Measurements from ENCODE around the gene CEACAM16.

CEACAM16 gene

GRCh38 chr19:44759083-44759804 is 60.3 kb downstream of the CEACAM16 start:
- DNase-seq (ENCODE audit: low read depth in 2 of 2) = no peak
- no peak overlapping the region for H3K4me3 ChIP-seq (replicated peaks in 1 of 2; ENCODE audit: low read depth in 2 of 2, low read length in 2 of 2)
- no peak for TF ChIP-seq CTCF (IDR thresholded peaks at IDR 0.05; ENCODE audit: low read depth, low read length)
